AG04449 (cell line): ENCODE data around the gene ST6GALNAC5.

ENCODE experiments used
- CTCF ChIA-PET: fragments of 350-600 bp; formaldehyde crosslinking; extraction: SDS; loops from one replicate; lab custom pipeline; 2021; ENCODE audit warnings: antibody characterized with exemption; lab: Yijun Ruan, JAX
- POLR2A ChIA-PET: fragments of 400-600, 350-600 bp; formaldehyde crosslinking; extraction: SDS; loops from one replicate; lab custom pipeline; 2020; ENCODE audit warnings: antibody characterized with exemption, inconsistent platforms; lab: Yijun Ruan, JAX
- DNase-seq: peaks from one replicate; pipeline ENCODE4 v3.0.0-alpha.2; 2010; ENCODE audit warnings: low read depth, low spot score
- H3K4me3 ChIP-seq: 2 replicates; pipeline ENCODE4 v1.5.1; 2011; ENCODE audit warnings: low read depth, mild to moderate bottlenecking, control low read depth, low read length
- TF ChIP-seq, protein P1 (sequence below): IDR thresholded peaks from one replicate; pipeline ENCODE4 v1.5.1; 2011; ENCODE audit warnings: mild to moderate bottlenecking, moderate library complexity, low read length, control low read depth, inconsistent platforms; ENCODE audit not compliant: insufficient read depth; ENCODE audit errors: missing control alignments

Gene ST6GALNAC5

DNA sequence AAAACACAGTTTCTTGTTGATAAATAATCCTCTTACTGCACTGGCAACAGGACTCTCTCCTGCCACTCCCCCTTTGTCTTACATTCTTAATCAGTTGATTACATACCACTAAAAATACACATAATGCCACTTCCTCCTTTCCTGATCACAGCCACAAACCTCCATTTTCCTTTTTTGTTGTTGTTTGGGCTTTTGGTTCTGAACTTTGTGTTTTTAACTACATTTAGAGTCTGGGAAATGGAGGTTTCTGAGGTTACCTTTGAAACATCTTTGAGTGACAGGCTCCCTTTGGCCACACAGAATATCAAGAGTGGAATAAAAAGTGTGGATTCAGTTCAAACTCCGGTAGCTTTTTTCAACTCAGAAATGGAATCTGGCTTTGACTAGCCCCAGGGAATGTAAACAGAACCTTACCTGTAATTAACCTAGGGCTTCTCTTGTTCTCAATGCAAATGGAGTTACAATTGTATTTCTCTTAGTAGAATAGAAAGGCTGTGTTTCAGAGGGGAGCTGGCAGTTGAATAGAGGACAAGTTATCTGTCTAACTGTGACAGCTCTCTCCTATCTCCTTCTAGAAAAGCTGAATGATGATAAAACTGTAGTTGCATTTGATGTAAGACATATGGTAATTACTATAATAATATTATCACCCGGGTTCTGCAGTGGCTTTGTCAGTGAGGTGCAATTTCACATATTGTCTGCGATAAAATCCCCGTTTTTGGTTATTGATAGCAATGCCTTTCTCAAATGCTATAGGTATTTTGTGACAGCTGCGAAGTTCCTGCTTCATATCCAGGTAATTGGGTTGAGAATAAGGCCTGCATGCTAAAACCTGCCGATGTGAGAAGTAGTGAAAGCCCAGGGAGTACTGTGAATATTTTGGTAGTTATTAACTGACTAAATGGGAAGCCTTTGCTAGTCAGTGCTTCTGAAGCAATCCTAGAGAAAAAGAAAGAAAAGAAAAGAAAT lies 66.9 kb downstream of the ST6GALNAC5 start:
- TF ChIP-seq, protein P1, sequence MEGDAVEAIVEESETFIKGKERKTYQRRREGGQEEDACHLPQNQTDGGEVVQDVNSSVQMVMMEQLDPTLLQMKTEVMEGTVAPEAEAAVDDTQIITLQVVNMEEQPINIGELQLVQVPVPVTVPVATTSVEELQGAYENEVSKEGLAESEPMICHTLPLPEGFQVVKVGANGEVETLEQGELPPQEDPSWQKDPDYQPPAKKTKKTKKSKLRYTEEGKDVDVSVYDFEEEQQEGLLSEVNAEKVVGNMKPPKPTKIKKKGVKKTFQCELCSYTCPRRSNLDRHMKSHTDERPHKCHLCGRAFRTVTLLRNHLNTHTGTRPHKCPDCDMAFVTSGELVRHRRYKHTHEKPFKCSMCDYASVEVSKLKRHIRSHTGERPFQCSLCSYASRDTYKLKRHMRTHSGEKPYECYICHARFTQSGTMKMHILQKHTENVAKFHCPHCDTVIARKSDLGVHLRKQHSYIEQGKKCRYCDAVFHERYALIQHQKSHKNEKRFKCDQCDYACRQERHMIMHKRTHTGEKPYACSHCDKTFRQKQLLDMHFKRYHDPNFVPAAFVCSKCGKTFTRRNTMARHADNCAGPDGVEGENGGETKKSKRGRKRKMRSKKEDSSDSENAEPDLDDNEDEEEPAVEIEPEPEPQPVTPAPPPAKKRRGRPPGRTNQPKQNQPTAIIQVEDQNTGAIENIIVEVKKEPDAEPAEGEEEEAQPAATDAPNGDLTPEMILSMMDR: no peak
- ChIA-PET CTCF (no interaction called here), POLR2A (no interaction called here)
- no peak for DNase-seq
- no peak overlapping the region for H3K4me3 ChIP-seq

GRCh38 chr1:76938304-76938703 lies 71.0 kb downstream of the ST6GALNAC5 start:
- ChIA-PET POLR2A (no interaction called here), CTCF (no interaction called here)
- no peak for DNase-seq
- TF ChIP-seq, protein P1: no peak
- no peak overlapping the region for H3K4me3 ChIP-seq

DNA sequence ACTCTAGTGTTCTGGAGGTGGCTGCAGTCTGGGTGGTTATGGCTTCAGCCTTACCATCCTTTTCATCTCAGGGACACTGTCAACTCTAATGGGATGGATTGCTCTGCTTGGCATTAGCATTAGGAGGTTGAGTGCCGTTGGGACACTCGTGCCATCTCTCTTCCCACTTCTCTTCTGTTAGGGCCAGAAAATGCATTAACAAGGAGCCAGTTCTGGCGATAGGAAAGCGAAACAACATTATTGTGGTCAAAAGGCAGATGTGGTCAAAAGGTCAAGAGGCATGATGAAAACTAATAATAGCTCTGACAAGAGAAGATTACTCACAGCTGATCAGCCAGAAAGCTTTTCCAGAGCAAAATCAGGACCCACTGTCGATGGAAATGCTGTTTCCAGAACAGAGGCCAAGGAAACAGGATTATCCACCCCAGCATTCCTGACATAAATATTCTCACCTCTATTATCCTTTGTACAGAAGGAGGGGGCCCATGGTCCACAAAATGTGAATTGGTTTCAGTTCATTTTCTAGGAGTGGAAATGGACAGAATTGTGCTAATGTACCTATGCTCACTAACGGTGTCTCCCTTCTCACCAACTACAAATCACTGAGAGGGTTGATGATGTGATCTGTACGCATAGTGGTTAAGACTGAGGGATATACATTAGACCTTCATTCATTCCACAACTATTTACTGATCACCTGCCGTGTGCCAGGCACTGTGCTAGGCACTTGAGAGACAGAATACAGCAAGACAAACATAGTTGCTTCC lies 72.0 kb downstream of the ST6GALNAC5 start:
- no peak for DNase-seq
- H3K4me3 ChIP-seq: no peak overlapping the region
- TF ChIP-seq, protein P1: no peak
- CTCF ChIA-PET: no interaction called here
- POLR2A ChIA-PET: no interaction called here

DNA sequence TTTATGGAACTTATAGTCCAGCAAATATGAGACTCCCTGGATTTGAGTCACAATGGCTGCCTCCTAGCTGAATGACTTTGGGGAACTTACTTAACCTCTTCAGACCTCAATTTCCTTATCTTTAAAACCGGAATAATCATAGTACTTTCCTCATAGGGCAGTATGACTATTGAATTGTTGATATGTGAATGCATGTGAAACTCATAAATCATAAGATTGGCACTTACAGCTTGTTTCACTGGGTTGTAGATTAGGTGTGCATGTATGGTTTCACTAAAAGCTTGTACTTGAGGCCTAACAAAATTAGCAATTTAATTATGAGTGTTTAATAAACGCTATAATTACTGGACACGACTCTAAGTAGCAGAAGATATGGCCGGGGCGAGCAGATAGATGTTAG lies 72.5 kb downstream of the ST6GALNAC5 start:
- TF ChIP-seq, protein P1: no peak
- CTCF ChIA-PET: no interaction called here
- DNase-seq: no peak
- no peak overlapping the region for H3K4me3 ChIP-seq
- POLR2A ChIA-PET: no interaction called here

GRCh38 chr1:76940571-76941335 lies 73.5 kb downstream of the ST6GALNAC5 start:
- DNase-seq: no peak
- POLR2A ChIA-PET: no interaction called here
- H3K4me3 ChIP-seq: no peak overlapping the region
- CTCF ChIA-PET: no interaction called here
- TF ChIP-seq, protein P1: no peak

- CTCF ChIA-PET: no interaction called here
- H3K4me3 ChIP-seq: no peak overlapping the region
- POLR2A ChIA-PET: no interaction called here
- DNase-seq: no peak
- TF ChIP-seq, protein P1: no peak
These were observed 75.3 kb downstream of the ST6GALNAC5 start for GRCh38 chr1:76942549-76942948.
